HG03196 (cell line): ENCODE measurements around the gene AHCYL2.
"Not testable (repeated sequence)": the region's sequence is repeated elsewhere in the genome, so short reads cannot be mapped to it uniquely, and the experiment has no call there.

Experiments used
- ATAC-seq: cut with Tn5 transposase; IDR thresholded peaks from one replicate; pipeline ENCODE4 v1.9.1; 2021; ENCODE audit not compliant: unreplicated experiment

Gene AHCYL2

GRCh38 chr7:129208667-129209066, 16.2 kb upstream of the AHCYL2 start:
- ATAC-seq: no peak

GRCh38 chr7:129209067-129209926, 15.5 kb upstream of the AHCYL2 start:
- no peak for ATAC-seq

- ATAC-seq: no peak
These were observed 14.4 kb upstream of the AHCYL2 start for GRCh38 chr7:129210256-129210988.

- no peak for ATAC-seq
These were observed 13.9 kb upstream of the AHCYL2 start for GRCh38 chr7:129210989-129211312.

GRCh38 chr7:129212126-129212525, 12.7 kb upstream of the AHCYL2 start:
- ATAC-seq: no peak

DNA sequence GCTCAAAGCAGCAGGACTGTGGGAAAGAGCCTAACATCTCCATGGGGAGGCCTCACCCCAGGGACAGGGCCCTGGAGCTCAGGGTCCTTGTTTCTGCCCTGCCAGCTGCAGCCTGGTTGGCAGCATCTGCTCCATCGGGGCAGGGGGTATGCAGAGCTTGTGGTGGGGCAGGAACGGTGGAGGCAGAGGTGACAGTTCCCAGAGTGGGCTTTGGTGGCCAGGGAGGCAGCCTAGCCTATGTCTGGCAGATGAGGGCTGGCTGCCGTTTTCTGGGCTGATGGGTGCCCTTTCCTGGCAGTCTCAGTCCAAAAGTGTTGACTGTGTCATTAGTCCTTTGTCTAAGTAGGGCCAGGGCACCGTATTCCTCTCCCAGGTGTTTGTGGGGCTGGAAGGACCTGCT, 12.2 kb upstream of the AHCYL2 start:
- no peak for ATAC-seq

- ATAC-seq: no peak
These were observed 11.0 kb upstream of the AHCYL2 start for GRCh38 chr7:129213828-129214227.

DNA sequence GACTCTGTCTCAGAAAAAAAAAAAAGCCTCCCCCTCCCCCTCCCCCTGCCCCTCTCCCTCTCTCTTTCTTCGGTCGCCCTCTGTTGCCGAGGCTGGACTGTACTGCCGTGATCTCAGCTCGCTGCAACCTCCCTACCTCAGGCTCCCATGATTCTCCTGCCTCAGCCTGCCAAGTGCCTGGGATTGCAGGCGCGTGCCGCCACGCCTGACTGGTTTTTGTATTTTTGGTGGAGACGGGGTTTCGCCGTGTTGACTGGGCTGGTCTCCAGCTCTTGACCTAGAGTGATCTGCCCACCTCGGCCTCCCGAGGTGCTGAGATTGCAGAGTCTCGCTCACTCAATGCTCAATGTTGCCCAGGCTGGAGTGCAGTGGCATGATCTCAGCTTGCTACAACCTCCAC, 9.1 kb upstream of the AHCYL2 start:
- ATAC-seq: not testable (repeated sequence)

- ATAC-seq: not testable (repeated sequence)
These were observed 8.6 kb upstream of the AHCYL2 start for GRCh38 chr7:129216101-129216715.

GRCh38 chr7:129216821-129217416, 7.9 kb upstream of the AHCYL2 start:
- not testable (repeated sequence) for ATAC-seq

DNA sequence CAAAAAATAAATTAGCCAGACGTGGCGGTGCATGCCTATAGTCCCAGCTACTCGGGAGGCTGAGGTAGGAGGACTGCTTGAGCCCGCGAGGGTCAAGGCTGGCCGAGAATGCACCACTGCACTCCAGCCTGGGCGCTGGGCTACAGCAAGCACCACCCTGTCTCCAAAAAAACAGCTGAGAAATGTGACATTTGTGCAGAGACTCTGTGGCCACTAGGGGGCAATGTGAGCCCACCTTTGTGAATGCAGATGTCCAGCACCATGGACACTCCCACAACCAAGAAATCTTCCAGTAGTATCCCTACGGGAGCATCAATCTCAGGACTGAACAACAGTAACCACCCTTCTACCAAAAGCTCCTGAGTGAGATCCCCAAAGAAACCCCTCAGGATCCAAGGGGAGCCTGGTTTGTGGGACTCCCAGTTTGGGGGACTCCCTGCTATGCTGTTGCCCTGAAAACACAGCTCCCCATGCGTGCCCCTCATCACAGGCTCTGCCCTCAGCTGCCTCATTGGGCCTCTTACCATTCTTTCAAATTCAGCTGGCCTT, 6.2 kb upstream of the AHCYL2 start:
- no peak for ATAC-seq

DNA sequence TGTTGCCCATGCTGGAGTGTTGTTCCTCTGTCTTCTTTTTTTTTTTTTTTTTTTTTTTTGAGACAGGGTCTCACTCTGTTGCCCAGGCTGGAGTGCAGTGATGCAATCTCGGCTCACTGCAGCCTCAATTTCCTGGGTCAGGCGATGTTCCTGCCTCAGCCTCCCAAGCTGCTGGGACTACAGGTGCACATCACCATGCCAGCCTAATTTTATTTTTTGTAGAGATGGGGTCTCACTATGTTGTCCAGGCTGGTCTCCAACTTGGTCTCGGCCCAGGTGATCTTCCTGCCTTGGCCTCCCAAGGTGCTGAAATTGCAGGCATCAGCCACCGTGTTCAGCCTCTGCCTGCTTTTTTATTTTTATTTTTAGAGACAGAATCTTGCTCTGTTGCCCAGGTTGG, 5.7 kb upstream of the AHCYL2 start:
- not testable (repeated sequence) for ATAC-seq

GRCh38 chr7:129222064-129222463, 2.8 kb upstream of the AHCYL2 start:
- no peak for ATAC-seq

GRCh38 chr7:129225206-129225930, 538 bp downstream of the AHCYL2 start:
- ATAC-seq: peak; percentile 42

- ATAC-seq: no peak
These were observed 1.2 kb downstream of the AHCYL2 start for GRCh38 chr7:129225931-129226572.

DNA sequence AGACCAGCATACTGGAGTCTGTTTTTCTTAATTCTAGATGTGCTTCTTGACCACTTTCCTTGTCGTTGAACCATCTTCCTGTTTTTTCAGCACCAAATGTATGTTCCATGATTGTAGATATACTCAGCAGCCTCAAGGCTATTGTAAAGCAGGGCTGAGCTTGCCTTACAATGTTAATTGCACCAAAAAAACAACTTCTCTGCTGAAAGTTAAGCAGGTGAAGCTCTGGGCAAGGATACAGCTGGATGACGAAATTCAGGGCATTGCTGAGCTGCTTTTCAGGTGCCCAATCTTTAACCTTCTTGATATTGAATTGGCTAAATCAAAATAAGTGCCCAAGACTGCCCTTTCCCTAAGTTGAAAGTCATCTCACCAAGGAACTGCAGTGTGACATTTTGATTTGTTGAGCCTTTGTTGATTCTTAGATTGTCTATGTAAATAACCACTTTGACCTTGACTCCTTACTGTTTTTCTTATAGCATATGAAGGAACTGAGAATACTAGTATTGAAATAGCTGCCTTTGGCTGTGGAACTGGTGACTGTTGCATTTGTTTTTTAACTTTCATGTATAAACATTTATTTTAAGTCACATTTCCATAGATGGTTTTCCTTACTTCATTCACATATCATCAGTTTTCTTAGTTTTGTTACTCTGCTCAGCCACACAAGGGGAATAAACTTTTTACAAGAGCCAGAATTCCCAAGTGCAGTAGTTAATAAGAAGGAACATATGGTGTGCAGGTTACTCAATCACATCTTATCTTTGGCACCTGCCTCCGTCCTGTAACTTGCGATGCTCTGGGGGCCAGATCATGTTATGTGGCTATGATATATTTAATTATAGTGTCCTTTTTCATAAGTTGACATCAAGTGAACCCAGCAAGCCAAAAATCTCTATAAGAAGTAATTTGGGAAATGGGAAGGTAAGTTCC, 3.1 kb downstream of the AHCYL2 start:
- ATAC-seq: no peak

GRCh38 chr7:129228633-129229032, 3.8 kb downstream of the AHCYL2 start:
- ATAC-seq: no peak

DNA sequence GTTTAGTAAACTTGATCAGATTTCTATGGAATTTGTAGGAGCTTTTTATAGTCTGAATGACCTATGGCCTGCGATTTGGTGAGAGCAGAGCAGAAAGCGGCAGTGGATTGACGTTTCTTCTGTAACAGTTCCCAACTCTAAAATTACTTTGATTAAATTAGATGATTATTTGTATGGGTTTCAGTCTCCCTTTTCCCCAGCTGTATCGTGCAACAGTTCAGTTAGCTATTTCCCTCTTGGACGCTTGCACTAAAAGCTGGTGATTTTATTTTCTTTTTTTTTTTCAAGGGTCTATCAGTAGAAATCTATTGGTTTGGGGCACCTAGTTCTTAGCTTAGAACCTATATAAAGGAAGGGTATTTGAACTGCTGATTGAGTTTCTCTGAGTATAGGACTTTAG, 6.8 kb downstream of the AHCYL2 start:
- ATAC-seq: no peak

DNA sequence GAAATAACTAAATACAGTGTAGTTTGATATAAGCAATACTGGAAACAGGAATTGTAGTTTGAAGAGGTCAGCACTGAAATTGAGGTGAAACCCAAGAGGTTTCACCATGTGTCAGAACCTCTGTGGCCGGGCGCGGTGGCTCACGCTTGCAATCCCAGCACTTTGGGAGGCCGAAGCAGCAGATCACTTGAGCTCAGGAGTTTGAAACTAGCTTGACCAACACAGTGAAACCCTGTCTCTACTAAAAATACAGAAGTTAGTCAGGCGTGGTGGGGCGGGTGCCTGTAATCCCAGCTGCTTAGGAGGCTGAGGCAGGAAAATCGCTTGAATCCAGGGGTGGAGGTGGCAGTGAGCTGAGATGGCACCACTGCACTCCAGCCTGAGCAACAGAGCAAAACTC, 13.7 kb downstream of the AHCYL2 start:
- ATAC-seq: no peak
